ENCODE results near the gene ABTB2. TPM values are rescaled to one million over a fixed set of nuclear protein-coding genes. Genes with fewer than 3 reads are reported as not detected.

Gene ABTB2
- total RNA-seq, 1 experiment from 2014 or later = 5.5 TPM

GRCh38 chr11:34225091-34225490 lies 132.7 kb downstream of the ABTB2 start:
- H3K4ac ChIP-seq (ENCODE audit: low read depth, low read length) = no peak overlapping the region
- H2AFZ ChIP-seq (ENCODE audit: low read length) = no peak overlapping the region
- no peaks in the 10 kb centered on the region for H3K36me3 Mint-ChIP-seq (ENCODE audit: insufficient read depth in 1 of 3, low read depth in 3 of 3)
- no peak for DNase-seq
- H3K9ac ChIP-seq (ENCODE audit: extremely low read depth, insufficient read length, low read length) = no peak overlapping the region
- no peak overlapping the region; the same call in 1 of the 2 replicates for H3K14ac ChIP-seq (ENCODE audit: insufficient read depth, low read length)
- H2AK5ac ChIP-seq (ENCODE audit: insufficient read length, low read length) = no peak overlapping the region
- no peaks in the 10 kb centered on the region for H3K79me2 ChIP-seq (ENCODE audit: insufficient read depth, low read length)
- H3K4me1 ChIP-seq (ENCODE audit: insufficient read depth, low read length) = no peaks in the 10 kb centered on the region; the same call in 1 of the 2 replicates
- no peak overlapping the region for H4K91ac ChIP-seq (ENCODE audit: insufficient read length, low read depth, low read length)
- H3K23ac ChIP-seq (ENCODE audit: insufficient read length, low read depth, low read length) = no peak overlapping the region
- no peak overlapping the region for H2BK20ac ChIP-seq (ENCODE audit: low read depth, low read length, poor library complexity, severe bottlenecking)
- H4K20me1 ChIP-seq (ENCODE audit: control insufficient read depth, insufficient read depth, insufficient read length) = no peaks in the 10 kb centered on the region
- H3T11ph ChIP-seq (ENCODE audit: low read length) = no peak overlapping the region
- no peak overlapping the region for H2BK12ac ChIP-seq (ENCODE audit: insufficient read length, low read depth, low read length)
- no peak overlapping the region for H3K18ac ChIP-seq (ENCODE audit: insufficient read length, low read depth, low read length)
- no peaks in the 10 kb centered on the region for H3K9me3 ChIP-seq (ENCODE audit: control insufficient read depth, low read depth, low read length)
- H3K56ac ChIP-seq (ENCODE audit: insufficient read length, low read depth, low read length) = no peak overlapping the region
- no peaks in the 10 kb centered on the region for H3K79me1 ChIP-seq (ENCODE audit: insufficient read depth, low read depth, low read length, poor library complexity, severe bottlenecking)
- H2BK5ac ChIP-seq (ENCODE audit: insufficient read length, low read length) = peak overlapping the region; percentile 33
- H3K27me3 ChIP-seq (ENCODE audit: insufficient read depth, low read length) = no peaks in the 10 kb centered on the region
- TF ChIP-seq CTCF (conservative IDR thresholded peaks at IDR 0.05) = no peak
- H3K27ac Mint-ChIP-seq = peak overlapping the region in 1 of 3 experiments; percentile 60; a peak in 1 of 7 replicates
- H4K8ac ChIP-seq (replicated peaks; ENCODE audit: insufficient read length, low read depth, low read length) = no peak overlapping the region
- no peaks in the 10 kb centered on the region for H3K9me3 Mint-ChIP-seq
- H3K4me2 ChIP-seq (ENCODE audit: insufficient read depth, insufficient read length, low read length) = no peak overlapping the region
- no peak overlapping the region for H3K4me3 Mint-ChIP-seq
- no peak overlapping the region for H2BK15ac ChIP-seq (ENCODE audit: low read depth, low read length)
- no peak overlapping the region for H4K5ac ChIP-seq (ENCODE audit: insufficient read length, low read depth, low read length)
- H2BK120ac ChIP-seq (ENCODE audit: low read depth, low read length, poor library complexity, severe bottlenecking) = no peak overlapping the region
- H3K27me3 Mint-ChIP-seq (ENCODE audit: low read depth) = no peaks in the 10 kb centered on the region
- H3K4me1 Mint-ChIP-seq = peaks cover 17 to 21% of the 10 kb centered on the region in 2 experiments
- no peaks in the 10 kb centered on the region for H3K23me2 ChIP-seq (ENCODE audit: insufficient read length, low read depth, low read length, poor library complexity, severe bottlenecking)
- H3K27ac ChIP-seq (ENCODE audit: insufficient read length, low read depth, low read length) = no peak overlapping the region
- no CpG with 5 or more reads among the region's 10 CpGs for WGBS (ENCODE audit: extremely low coverage, insufficient read length, low lambda C conversion rate)
